Trophoblast cell (in vitro differentiated cells and primary cell): ENCODE measurements around the gene CAPN9.

Source experiments
- DNase-seq, 2 donors: peaks; one replicate each; pipeline ENCODE4 v3.0.0-alpha.2; 2016
- H2AFZ ChIP-seq: 2 replicates; pipeline ENCODE4 v1.6.1; 2013; ENCODE audit warnings: low read length, moderate library complexity, mild to moderate bottlenecking; ENCODE audit not compliant: insufficient read depth, poor library complexity
- H2AK5ac ChIP-seq: 2 replicates; pipeline ENCODE4 v1.6.1; 2013; ENCODE audit warnings: mild to moderate bottlenecking, low read length
- H2BK120ac ChIP-seq: 2 replicates; pipeline ENCODE4 v1.6.1; 2013; ENCODE audit warnings: low read length, mild to moderate bottlenecking, moderate library complexity; ENCODE audit not compliant: insufficient read depth, poor library complexity
- H2BK12ac ChIP-seq: 2 replicates; pipeline ENCODE4 v1.6.1; 2013; ENCODE audit warnings: mild to moderate bottlenecking, low read length, moderate library complexity
- H2BK5ac ChIP-seq: 2 replicates; pipeline ENCODE4 v1.6.1; 2013; ENCODE audit warnings: low read length, low read depth, moderate library complexity, mild to moderate bottlenecking; ENCODE audit not compliant: poor library complexity
- H3K14ac ChIP-seq: 2 replicates; pipeline ENCODE4 v1.6.1; 2013; ENCODE audit warnings: mild to moderate bottlenecking, low read length
- H3K18ac ChIP-seq: 2 replicates; pipeline ENCODE4 v1.6.1; 2013; ENCODE audit warnings: mild to moderate bottlenecking, low read length
- H3K23ac ChIP-seq: 2 replicates; pipeline ENCODE4 v1.6.1; 2013; ENCODE audit warnings: low read length
- H3K27ac ChIP-seq: 2 replicates; pipeline ENCODE4 v1.5.1; 2013; ENCODE audit warnings: low read depth, mild to moderate bottlenecking, inconsistent platforms, low read length, moderate library complexity
- H3K27me3 ChIP-seq: 2 replicates; pipeline ENCODE4 v1.6.1; 2013; ENCODE audit warnings: inconsistent platforms, mild to moderate bottlenecking, low read length, moderate library complexity; ENCODE audit not compliant: insufficient read depth
- H3K36me3 ChIP-seq, 2 experiments: 1 replicate in 1 of 2; 2 replicates in 1 of 2; pipeline ENCODE4 v1.6.1; 2013; ENCODE audit warnings: low read length in 2 of 2, mild to moderate bottlenecking in 2 of 2, moderate library complexity in 1 of 2; ENCODE audit not compliant: insufficient read depth in 2 of 2, control insufficient read depth in 1 of 2
- H3K4ac ChIP-seq: 2 replicates; pipeline ENCODE4 v1.6.1; 2013; ENCODE audit warnings: low read depth, mild to moderate bottlenecking, low read length, moderate library complexity
- H3K4me1 ChIP-seq, 2 experiments: 1 replicate in 1 of 2; 2 replicates in 1 of 2; pipeline ENCODE4 v1.6.1; 2013; ENCODE audit warnings: low read length in 2 of 2, mild to moderate bottlenecking in 2 of 2, moderate library complexity in 1 of 2; ENCODE audit not compliant: insufficient read depth in 2 of 2, control insufficient read depth in 1 of 2
- H3K4me2 ChIP-seq: 2 replicates; pipeline ENCODE4 v1.6.1; 2013; ENCODE audit warnings: inconsistent platforms, mild to moderate bottlenecking, low read length, moderate library complexity
- H3K4me3 ChIP-seq: 2 replicates; pipeline ENCODE4 v1.5.1; 2013; ENCODE audit warnings: mild to moderate bottlenecking, low read depth, low read length, inconsistent platforms
- H3K79me1 ChIP-seq: one replicate; pipeline ENCODE4 v1.6.1; 2013; ENCODE audit warnings: low read length
- H3K79me2 ChIP-seq: 2 replicates; pipeline ENCODE4 v1.6.1; 2013; ENCODE audit warnings: low read length, mild to moderate bottlenecking; ENCODE audit not compliant: control insufficient read depth, insufficient read depth, poor library complexity
- H3K9ac ChIP-seq: 2 replicates; pipeline ENCODE4 v1.6.1; 2013; ENCODE audit warnings: mild to moderate bottlenecking, low read length
- H3K9me3 ChIP-seq: 2 replicates; pipeline ENCODE4 v1.6.1; 2013; ENCODE audit warnings: low read depth, mild to moderate bottlenecking, control low read depth, inconsistent platforms, low read length; ENCODE audit not compliant: insufficient read depth
- H4K12ac ChIP-seq: 2 replicates; pipeline ENCODE4 v1.6.1; 2013; ENCODE audit warnings: low read depth, mild to moderate bottlenecking, low read length, moderate library complexity
- H4K8ac ChIP-seq: 2 replicates; pipeline ENCODE4 v1.6.1; 2013; ENCODE audit warnings: low read depth, mild to moderate bottlenecking, low read length, moderate library complexity
- H4K91ac ChIP-seq: one replicate; pipeline ENCODE4 v1.6.1; 2013; ENCODE audit warnings: low read depth, mild to moderate bottlenecking, low read length, moderate library complexity
- WGBS: extraction: QIAGEN DNeasy Blood & Tissue Kit; methylation state at CpG from one replicate; pipeline ENCODE4 v1.1.7; 2013; ENCODE audit warnings: missing lambda C conversion rate; ENCODE audit not compliant: insufficient read length, insufficient coverage; ENCODE audit errors: extremely low coverage; 5-methylcytosine and 5-hydroxymethylcytosine counted together

CAPN9 gene

GRCh38 chr1:230798491-230798890, 51.3 kb downstream of the CAPN9 start:
- Histone ChIP-seq H3K9ac (no peak overlapping the region), H3K79me1 (no peaks in the 10 kb centered on the region), H3K4me3 (no peak overlapping the region), H3K14ac (no peak overlapping the region), H3K23ac (no peak overlapping the region), H2AFZ (no peak overlapping the region), H3K79me2 (no peaks in the 10 kb centered on the region), H4K8ac (no peak overlapping the region), H3K27me3 (no peaks in the 10 kb centered on the region), H2BK12ac (peak overlapping the region; percentile 61), H3K27ac (no peak overlapping the region), H2AK5ac (peak overlapping the region; percentile 74), H3K4ac (no peak overlapping the region), H3K36me3 (no peaks in the 10 kb centered on the region), H2BK120ac (peak overlapping the region; percentile 2), H3K18ac (no peak overlapping the region), H4K12ac (no peak overlapping the region), H3K4me2 (no peak overlapping the region), H2BK5ac (no peak overlapping the region), H3K9me3 (no peaks in the 10 kb centered on the region), H3K4me1 (no peaks in the 10 kb centered on the region), H4K91ac (peak overlapping the region; percentile 56)
- no CpG with 5 or more reads among the region's 5 CpGs for WGBS
- no peak for DNase-seq

- Histone ChIP-seq H2AK5ac (no peak overlapping the region), H3K36me3 (no peaks in the 10 kb centered on the region), H3K9ac (no peak overlapping the region), H3K4me2 (no peak overlapping the region), H3K4ac (no peak overlapping the region), H2AFZ (no peak overlapping the region), H3K79me2 (no peaks in the 10 kb centered on the region), H2BK5ac (no peak overlapping the region), H3K79me1 (peaks cover 2% of the 10 kb centered on the region), H3K14ac (no peak overlapping the region), H3K9me3 (no peaks in the 10 kb centered on the region), H4K91ac (no peak overlapping the region), H3K4me3 (no peak overlapping the region), H3K27me3 (no peaks in the 10 kb centered on the region), H4K8ac (no peak overlapping the region), H2BK120ac (no peak overlapping the region), H2BK12ac (peak overlapping the region; percentile 33), H3K23ac (no peak overlapping the region), H3K18ac (no peak overlapping the region), H3K4me1 (no peaks in the 10 kb centered on the region), H4K12ac (no peak overlapping the region), H3K27ac (no peak overlapping the region)
- no peak for DNase-seq
- WGBS, result no CpG with 5 or more reads among the region's 9 CpGs
These were observed 54.0 kb downstream of the CAPN9 start for GRCh38 chr1:230800891-230801840.

- H2BK12ac ChIP-seq, result no peak overlapping the region
- no peak overlapping the region for H3K27ac ChIP-seq
- no peak overlapping the region for H4K8ac ChIP-seq
- DNase-seq, result peak in 1 of 2 donors; percentile 18
- H3K4me2 ChIP-seq, result no peak overlapping the region
- WGBS, result no CpG with 5 or more reads among the region's 2 CpGs
- H3K27me3 ChIP-seq, result no peaks in the 10 kb centered on the region
- H3K4ac ChIP-seq, result no peak overlapping the region
- H3K14ac ChIP-seq, result no peak overlapping the region
- no peak overlapping the region for H2BK5ac ChIP-seq
- H2AFZ ChIP-seq, result no peak overlapping the region
- H3K9me3 ChIP-seq, result no peaks in the 10 kb centered on the region
- H3K36me3 ChIP-seq, result no peaks in the 10 kb centered on the region
- no peak overlapping the region for H4K12ac ChIP-seq
- H3K18ac ChIP-seq, result no peak overlapping the region
- H3K9ac ChIP-seq, result no peak overlapping the region
- no peak overlapping the region for H2AK5ac ChIP-seq
- H3K23ac ChIP-seq, result no peak overlapping the region
- no peaks in the 10 kb centered on the region for H3K79me2 ChIP-seq
- no peak overlapping the region for H2BK120ac ChIP-seq
- peaks cover 2% of the 10 kb centered on the region for H3K79me1 ChIP-seq
- no peaks in the 10 kb centered on the region for H3K4me1 ChIP-seq
- H3K4me3 ChIP-seq, result no peak overlapping the region
- no peak overlapping the region for H4K91ac ChIP-seq
These were observed 57.2 kb downstream of the CAPN9 start for GRCh38 chr1:230804396-230804795.

GRCh38 chr1:230806552-230806951, 59.4 kb downstream of the CAPN9 start:
- Histone ChIP-seq H3K36me3 (no peaks in the 10 kb centered on the region), H2BK5ac (no peak overlapping the region), H3K27me3 (no peaks in the 10 kb centered on the region), H3K9me3 (no peaks in the 10 kb centered on the region), H3K4me1 (no peaks in the 10 kb centered on the region), H4K12ac (no peak overlapping the region), H3K18ac (no peak overlapping the region), H2AFZ (no peak overlapping the region), H4K8ac (no peak overlapping the region), H3K23ac (no peak overlapping the region), H3K79me2 (no peaks in the 10 kb centered on the region), H3K4ac (no peak overlapping the region), H2BK120ac (no peak overlapping the region), H3K4me3 (no peak overlapping the region), H2BK12ac (no peak overlapping the region), H2AK5ac (no peak overlapping the region), H3K4me2 (no peak overlapping the region), H4K91ac (no peak overlapping the region), H3K14ac (no peak overlapping the region), H3K79me1 (peaks cover 2% of the 10 kb centered on the region), H3K27ac (no peak overlapping the region), H3K9ac (no peak overlapping the region)
- DNase-seq, result no peak
- no CpG with 5 or more reads among the region's 2 CpGs for WGBS
